Activated naive CD4-positive, alpha-beta T cell treated with anti-CD3 and anti-CD28 coated beads, Interleukin-2, amount 50 U/mL, for 16 hours (primary cell): ENCODE measurements around the gene SHBG.
A peak's percentile ranks its signal among the peaks of the same experiment; 100 is the strongest.
"Not testable (repeated sequence)": the region's sequence is repeated elsewhere in the genome, so short reads cannot be mapped to it uniquely, and the experiment has no call there.

Experiments used
- DNase-seq: peaks from one replicate; pipeline ENCODE4 v3.0.0-alpha.2; 2020

SHBG gene, protein sequence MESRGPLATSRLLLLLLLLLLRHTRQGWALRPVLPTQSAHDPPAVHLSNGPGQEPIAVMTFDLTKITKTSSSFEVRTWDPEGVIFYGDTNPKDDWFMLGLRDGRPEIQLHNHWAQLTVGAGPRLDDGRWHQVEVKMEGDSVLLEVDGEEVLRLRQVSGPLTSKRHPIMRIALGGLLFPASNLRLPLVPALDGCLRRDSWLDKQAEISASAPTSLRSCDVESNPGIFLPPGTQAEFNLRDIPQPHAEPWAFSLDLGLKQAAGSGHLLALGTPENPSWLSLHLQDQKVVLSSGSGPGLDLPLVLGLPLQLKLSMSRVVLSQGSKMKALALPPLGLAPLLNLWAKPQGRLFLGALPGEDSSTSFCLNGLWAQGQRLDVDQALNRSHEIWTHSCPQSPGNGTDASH

DNA sequence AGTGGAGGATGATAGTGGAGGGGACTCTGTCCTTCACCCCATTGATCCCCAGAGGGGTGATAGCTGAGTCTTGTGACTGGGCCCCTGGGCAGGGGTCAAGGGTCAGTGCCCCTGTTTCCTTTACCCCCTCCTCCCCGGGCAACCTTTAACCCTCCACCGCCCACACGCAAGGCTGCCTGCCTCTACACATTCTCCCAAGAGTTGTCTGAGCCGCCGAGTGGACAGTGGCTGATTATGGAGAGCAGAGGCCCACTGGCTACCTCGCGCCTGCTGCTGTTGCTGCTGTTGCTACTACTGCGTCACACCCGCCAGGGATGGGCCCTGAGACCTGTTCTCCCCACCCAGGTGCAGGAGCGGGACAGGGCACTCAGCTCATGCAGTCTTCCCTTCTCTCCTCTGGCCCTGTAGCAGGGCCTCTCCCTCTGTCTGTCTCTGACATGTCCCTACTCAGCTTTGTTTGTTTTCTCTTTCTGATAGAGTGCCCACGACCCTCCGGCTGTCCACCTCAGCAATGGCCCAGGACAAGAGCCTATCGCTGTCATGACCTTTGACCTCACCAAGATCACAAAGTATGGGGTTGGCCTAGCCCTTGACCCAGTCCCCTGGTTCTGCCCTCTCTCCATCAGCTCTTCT is at the start of gene SHBG:
TSS of gene SHBG (plus strand) at position 197 of the 633 bp plus-strand sequence. CDS start at position 235, 38 bp downstream.
- DNase-seq, result no peak

DNA sequence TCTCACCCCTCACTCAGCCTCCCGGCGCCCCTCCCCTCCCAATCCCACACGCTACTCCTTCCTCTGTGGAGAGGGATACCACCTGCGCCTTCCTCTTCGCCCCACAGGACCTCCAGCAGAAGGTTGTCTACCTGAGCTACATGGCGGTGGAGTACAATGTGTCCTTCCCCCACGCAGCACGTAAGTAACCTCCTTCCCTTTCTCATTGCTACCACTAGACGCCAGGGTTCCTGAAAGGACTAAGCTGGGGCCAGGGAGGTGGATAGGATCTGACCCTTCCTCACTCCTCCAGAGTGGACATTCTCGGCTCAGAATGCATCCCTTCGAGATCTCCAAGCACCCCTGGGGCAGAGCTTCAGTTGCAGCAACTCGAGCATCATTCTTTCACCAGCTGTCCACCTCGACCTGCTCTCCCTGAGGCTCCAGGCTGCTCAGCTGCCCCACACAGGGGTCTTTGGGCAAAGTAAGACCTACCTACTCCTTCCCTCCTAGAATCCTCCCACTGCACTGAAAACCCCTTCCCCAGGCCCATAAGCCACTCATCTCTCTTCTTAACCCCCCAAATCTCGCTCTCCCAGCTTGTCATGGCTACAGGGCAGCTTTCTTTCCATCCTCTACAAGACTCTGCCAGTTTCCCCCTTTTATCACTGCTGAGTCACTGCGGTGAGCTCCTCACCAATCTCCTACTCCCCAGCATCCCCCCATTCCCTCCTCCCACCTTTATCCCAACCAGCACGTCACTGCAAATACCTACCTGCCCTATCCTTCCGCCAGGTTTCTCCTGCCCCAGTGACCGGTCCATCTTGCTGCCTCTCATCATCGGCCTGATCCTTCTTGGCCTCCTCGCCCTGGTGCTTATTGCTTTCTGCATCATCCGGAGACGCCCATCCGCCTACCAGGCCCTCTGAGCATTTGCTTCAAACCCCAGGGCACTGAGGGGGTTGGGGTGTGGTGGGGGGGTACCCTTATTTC is 49.0 kb upstream of the SHBG start:
- no peak for DNase-seq

- DNase-seq, result no peak
Observed at GRCh38 chr17:7582396-7583252, 47.3 kb upstream of the SHBG start.

- peak; percentile 95 for DNase-seq
Observed at GRCh38 chr17:7583253-7584109, 46.5 kb upstream of the SHBG start, which contains the start of gene MPDU1. MPDU1 (plus strand) TSS chr17:7583852; CDS start chr17:7583863, 11 bp downstream.

GRCh38 chr17:7586673-7587419 is 43.1 kb upstream of the SHBG start:
- no peak for DNase-seq

- DNase-seq, result no peak
Observed at GRCh38 chr17:7587420-7588151, 42.3 kb upstream of the SHBG start.

GRCh38 chr17:7588553-7589203 is 41.3 kb upstream of the SHBG start:
- DNase-seq, result no peak

GRCh38 chr17:7589204-7589868 is 40.6 kb upstream of the SHBG start:
- DNase-seq, result peak; percentile 70

GRCh38 chr17:7589891-7590691 is 39.8 kb upstream of the SHBG start, which contains the start of gene SOX15:
SOX15 (minus strand) TSS chr17:7590094; CDS start chr17:7589676, 418 bp downstream.
- DNase-seq, result no peak

- no peak for DNase-seq
Observed at GRCh38 chr17:7590743-7591142, 39.2 kb upstream of the SHBG start.

GRCh38 chr17:7591596-7591995 is 38.3 kb upstream of the SHBG start:
- DNase-seq, result no peak

GRCh38 chr17:7592422-7593021 is 37.4 kb upstream of the SHBG start:
- no peak for DNase-seq

DNA sequence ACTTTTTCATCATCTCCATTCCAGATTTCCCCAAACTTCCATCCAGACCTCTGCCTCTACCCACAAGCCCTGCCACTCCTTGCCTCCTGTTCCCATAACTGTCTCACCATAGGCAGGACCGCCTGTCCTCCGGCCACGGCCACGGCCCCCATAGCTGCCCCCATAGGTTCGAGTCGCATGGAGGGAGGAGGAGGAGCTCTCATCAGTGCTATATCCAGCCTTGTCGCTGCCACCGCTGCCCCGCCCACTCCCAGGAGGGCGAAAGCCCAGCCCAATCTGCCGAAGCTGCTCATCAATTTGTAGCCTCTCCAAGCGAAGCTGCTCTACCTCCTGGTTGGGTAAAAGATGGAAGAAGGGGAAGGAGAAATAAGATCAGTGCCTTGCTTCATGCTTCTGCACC is 36.6 kb upstream of the SHBG start:
- no peak for DNase-seq

GRCh38 chr17:7597561-7597960 is 32.4 kb upstream of the SHBG start:
- DNase-seq, result not testable (repeated sequence)

- DNase-seq, result no peak
Observed at GRCh38 chr17:7606280-7606679, 23.7 kb upstream of the SHBG start.

- DNase-seq, result no peak
Observed at GRCh38 chr17:7610641-7611040, 19.3 kb upstream of the SHBG start.
